T-helper 2 cell treated with Interferon-gamma antibody and Interleukin-4, amounts not matched to agents 100 ng/mL and 5 ng/mL, for 36 hours (primary cell): Measurements from ENCODE around the gene SKP2. TPM values are rescaled to one million over a fixed set of nuclear protein-coding genes. Genes with fewer than 3 reads are reported as not detected.
"Not testable (repeated sequence)": the region's sequence is repeated elsewhere in the genome, so short reads cannot be mapped to it uniquely, and the experiment has no call there.

ENCODE experiments used
- intact Hi-C: fragments of 100-400 bp; cut with micrococcal nuclease; formaldehyde crosslinking; loops from one replicate; pipeline ENCODE4 v1.15.1; 2023
- total RNA-seq: library from RNA; stranded (reverse); gene quantifications from 2 replicates; pipeline ENCODE4 v1.2.3, GENCODE V29; 2022

SKP2 gene
- total RNA-seq, 1 donor from 2014 or later = 46.6 TPM

- intact Hi-C loops = no loop called here
These were observed 46.4 kb downstream of the SKP2 start for GRCh38 chr5:36198281-36198680.

GRCh38 chr5:36198783-36199182 is 46.9 kb downstream of the SKP2 start:
- intact Hi-C loops = not testable (repeated sequence)

DNA sequence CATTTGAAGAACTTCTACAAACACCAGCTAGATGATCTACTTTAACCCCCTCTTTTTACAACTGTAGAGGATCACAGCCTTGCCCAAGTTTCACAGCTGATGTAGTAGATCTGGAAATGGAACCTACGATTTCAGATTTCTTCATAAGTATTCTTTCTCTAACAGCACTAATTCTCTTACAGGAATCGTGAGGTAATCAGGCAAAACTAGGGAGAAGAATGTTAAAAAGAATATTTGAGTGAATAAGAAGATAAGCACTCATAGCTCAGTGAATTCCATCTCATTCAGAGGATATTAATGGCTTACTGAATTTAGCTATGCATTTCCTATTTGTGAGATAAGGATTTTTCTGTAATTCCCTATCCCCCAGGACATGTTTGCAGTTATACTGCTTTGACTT is 47.7 kb downstream of the SKP2 start:
- intact Hi-C loops = no loop called here

DNA sequence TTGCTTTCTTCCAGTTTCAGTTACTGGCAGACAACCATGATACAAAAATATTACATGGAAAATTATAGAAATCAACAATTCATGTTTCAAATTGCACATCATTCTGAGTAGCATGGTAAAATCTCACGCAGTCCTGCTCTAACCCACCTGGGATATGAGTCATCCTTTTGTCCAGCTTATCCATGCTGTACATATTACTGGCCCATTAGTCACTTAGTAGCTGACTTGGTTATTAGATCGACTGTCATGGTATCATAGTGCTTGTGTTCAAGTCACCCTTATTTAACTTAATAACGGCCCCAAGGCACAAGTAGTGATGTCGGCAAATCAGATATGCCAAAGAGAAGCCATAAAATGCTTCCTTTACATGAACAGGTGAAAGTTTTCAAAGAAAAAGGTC is 48.6 kb downstream of the SKP2 start:
- intact Hi-C loops = no loop called here

DNA sequence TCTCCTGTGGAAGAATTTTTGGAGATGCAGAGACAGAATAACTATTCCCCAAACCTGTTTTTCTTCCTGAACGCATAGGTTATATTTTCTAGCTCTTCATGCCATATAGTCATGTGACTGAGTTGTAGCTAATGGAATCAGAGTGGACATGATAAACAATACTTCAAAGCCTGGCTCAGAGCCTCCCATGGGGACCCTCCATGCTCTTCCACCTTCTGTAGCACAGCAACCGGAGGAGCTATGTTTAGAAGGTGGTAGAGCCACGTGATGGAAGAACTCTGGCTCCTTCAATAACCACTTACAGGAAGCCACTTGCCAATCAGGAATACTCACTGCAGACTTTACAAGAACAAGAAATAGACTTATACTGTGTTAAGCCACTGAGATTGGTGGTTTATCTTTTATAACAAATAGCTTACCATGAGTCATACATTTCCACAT is 50.6 kb downstream of the SKP2 start:
- intact Hi-C loops = no loop called here

- intact Hi-C loops = no loop called here
These were observed 53.4 kb downstream of the SKP2 start for GRCh38 chr5:36205329-36205728.

DNA sequence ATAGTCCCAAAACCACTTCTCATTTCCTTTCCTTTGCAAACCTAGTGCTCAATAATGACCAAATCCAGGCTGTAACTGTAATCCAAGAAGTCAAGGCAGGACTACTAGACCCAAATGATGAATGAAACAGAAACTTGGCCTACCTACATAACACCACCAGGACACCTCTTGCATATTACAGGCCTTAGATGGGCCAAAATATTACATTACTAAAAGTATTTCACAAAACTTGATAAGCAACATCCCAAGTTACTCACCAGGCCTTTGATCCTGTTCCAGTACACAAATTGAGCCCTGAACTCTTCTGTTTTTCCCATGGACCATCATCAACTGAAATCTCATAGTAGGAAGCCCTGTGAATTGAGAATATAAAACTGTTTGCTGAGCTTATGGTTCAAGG is 55.0 kb downstream of the SKP2 start:
- intact Hi-C loops = no loop called here

DNA sequence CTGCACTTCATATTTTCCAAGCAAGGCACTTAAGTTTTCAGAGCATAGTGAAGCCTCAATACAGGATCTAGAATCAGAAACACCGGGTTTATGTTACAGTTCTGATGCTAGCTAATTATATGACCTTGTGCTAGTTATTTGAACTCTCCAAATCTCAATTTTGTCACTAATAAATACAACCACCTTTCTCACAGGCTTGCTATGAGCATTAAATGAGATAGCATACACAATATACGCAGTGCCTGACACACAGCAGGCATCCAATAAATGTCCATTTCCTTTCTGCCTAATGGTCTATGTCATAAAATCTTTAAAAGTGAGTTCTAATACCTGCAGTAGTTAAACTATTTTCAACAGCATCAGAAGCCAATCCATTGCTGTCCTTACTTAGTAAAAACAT is 56.9 kb downstream of the SKP2 start:
- intact Hi-C loops = no loop called here

- intact Hi-C loops = no loop called here
These were observed 57.8 kb downstream of the SKP2 start for GRCh38 chr5:36209664-36210063.

- intact Hi-C loops = no loop called here
These were observed 62.5 kb downstream of the SKP2 start for GRCh38 chr5:36214436-36214835.

DNA sequence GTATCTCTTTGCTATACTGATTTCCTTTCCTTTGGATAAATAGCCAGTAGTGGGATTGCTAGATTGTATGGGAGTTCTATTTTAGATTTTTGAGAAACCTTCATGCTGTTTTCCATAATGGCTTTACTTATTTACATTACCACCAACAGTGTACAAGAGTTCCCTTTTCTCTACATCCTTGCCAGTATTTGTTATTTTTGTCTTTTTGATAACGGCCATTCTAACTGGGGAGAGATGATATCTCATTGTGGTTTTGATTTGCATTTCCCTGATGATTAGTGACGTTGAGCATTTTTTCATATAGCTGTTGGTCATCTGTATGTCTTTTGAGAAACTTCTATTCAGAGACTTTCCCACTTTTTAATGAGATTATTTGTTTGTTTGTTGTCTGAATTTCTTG is 64.0 kb downstream of the SKP2 start:
- intact Hi-C loops = no loop called here

- intact Hi-C loops = no loop called here
These were observed 65.7 kb downstream of the SKP2 start for GRCh38 chr5:36217567-36217966.

- intact Hi-C loops = no loop called here
These were observed 66.1 kb downstream of the SKP2 start for GRCh38 chr5:36217988-36218387.

- intact Hi-C loops = no loop called here
These were observed 70.7 kb downstream of the SKP2 start for GRCh38 chr5:36222620-36223019.

- intact Hi-C loops = no loop called here
These were observed 75.1 kb downstream of the SKP2 start for GRCh38 chr5:36227046-36227445.

DNA sequence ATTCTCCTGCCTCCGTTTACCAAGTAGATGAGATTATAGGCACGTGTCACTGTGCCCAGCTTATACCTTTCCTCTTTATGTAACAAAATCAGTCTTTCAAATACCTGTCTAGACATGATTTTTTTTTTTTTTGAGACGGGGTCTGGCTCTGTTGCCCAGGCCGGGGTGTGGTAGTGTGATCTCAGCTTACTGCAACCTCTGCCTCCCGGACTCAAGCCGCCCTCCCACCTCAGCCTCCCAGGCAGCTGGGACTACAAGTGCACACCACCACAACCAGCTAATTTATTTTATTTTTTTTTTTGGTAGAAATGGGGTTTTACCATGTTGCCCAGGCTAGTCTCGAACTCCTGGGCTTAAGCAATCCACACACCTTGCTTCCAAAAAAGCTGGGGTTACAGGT is 76.6 kb downstream of the SKP2 start:
- intact Hi-C loops = no loop called here

DNA sequence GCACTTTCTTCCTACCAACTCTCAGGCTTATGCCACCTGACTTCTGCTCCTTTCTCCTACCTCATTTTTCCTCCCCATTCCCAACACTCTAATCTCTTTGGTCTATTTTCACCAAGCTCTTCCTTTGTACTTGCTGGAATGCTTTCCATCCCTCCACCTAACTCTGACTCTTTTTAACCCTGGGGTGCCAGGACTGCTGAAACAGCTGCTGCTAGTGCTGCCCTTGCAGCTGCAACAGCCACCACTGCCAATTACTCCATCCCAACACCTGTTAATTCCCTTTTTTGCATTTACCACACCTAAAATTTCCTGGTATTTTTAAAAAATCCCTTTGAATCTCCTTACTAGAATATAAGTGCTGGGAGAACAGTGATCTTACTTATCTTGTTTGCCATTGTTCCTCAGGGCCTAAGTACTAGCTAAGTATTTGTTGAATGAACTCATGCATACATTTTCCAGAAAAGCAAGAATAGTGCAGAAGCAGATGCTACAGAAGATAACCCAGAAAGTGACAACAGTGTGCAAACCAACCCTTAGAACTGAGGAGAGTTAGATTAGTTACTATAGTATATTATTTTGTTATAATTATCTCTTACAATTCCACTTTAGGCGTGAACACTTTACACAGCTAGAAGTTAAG is 78.4 kb downstream of the SKP2 start:
- intact Hi-C loops = no loop called here

- intact Hi-C loops = no loop called here
These were observed 80.6 kb downstream of the SKP2 start for GRCh38 chr5:36232533-36232932.

Other genes with a start within 250 kb of the SKP2 start
- 0.20 TPM in 1 of 2 replicates, not detected in the other for gene CAPSL, start 213.5 kb upstream of the SKP2 start, total RNA-seq
- not detected in 2 replicates for gene UGT3A1, start 160.7 kb upstream of the SKP2 start, total RNA-seq
- gene UGT3A2, start 85.2 kb upstream of the SKP2 start, total RNA-seq = 0.18 and 0.27 TPM in 2 replicates
- 11.6 and 14.8 TPM in 2 replicates for gene LMBRD2, start 224 bp upstream of the SKP2 start, total RNA-seq
- gene NADK2, start 89.8 kb downstream of the SKP2 start, total RNA-seq = 11.0 and 12.3 TPM in 2 replicates
- not detected in 2 replicates for gene RANBP3L, start 149.8 kb downstream of the SKP2 start, total RNA-seq